ENCODE measurements around the gene CST7. TPM values are rescaled to one million over a fixed set of nuclear protein-coding genes. Genes with fewer than 3 reads are reported as not detected.

Gene CST7
- polyA plus RNA-seq, 1 donor from 2014 or later = not detected

GRCh38 chr20:24989162-24989561, 40.1 kb downstream of the CST7 start:
- Histone ChIP-seq H2AFZ (ENCODE audit: low read depth, low read length) (no peak overlapping the region), H3K9ac (ENCODE audit: low read length) (no peak overlapping the region), H3K27me3 (ENCODE audit: insufficient read depth, low read depth, low read length) (no peaks in the 10 kb centered on the region), H3K36me3 (ENCODE audit: insufficient read depth, low read length) (no peaks in the 10 kb centered on the region), H3K4me2 (ENCODE audit: low read length) (no peak overlapping the region), H4K20me1 (ENCODE audit: insufficient read depth) (no peaks in the 10 kb centered on the region), H3K27ac (ENCODE audit: low read length) (no peak overlapping the region), H3K9me2 (ENCODE audit: insufficient read depth, low read length) (no peaks in the 10 kb centered on the region), H3F3A (ENCODE audit: insufficient read depth, low read length, poor library complexity, severe bottlenecking) (no peaks in the 10 kb centered on the region), H3K9me3 (ENCODE audit: low read length) (no peaks in the 10 kb centered on the region), H3K79me2 (replicated peaks; ENCODE audit: insufficient read depth, low read length) (peaks cover 41% of the 10 kb centered on the region), H3K4me3 (ENCODE audit: low read length) (no peak overlapping the region)
- TF ChIP-seq MXI1 (conservative IDR thresholded peaks at IDR 0.05; ENCODE audit: poor library complexity, severe bottlenecking) = no peak
- TF ChIP-seq SMC3 (conservative IDR thresholded peaks at IDR 0.05; ENCODE audit: poor library complexity) = no peak
- no peak for TF ChIP-seq CTCF (IDR thresholded peaks at IDR 0.05; ENCODE audit: poor library complexity, severe bottlenecking)
- TF ChIP-seq EP300 (conservative IDR thresholded peaks at IDR 0.05; ENCODE audit: poor library complexity, severe bottlenecking) = no peak
- no peak for TF ChIP-seq POLR2AphosphoS5 (IDR thresholded peaks at IDR 0.05)
- TF ChIP-seq EZH2 (IDR thresholded peaks at IDR 0.05; ENCODE audit: borderline replicate concordance, insufficient read depth, low read length, poor library complexity, severe bottlenecking) = no peak
- TF ChIP-seq REST (IDR thresholded peaks at IDR 0.05; ENCODE audit: borderline replicate concordance) = no peak
- no peak for TF ChIP-seq RAD21 (conservative IDR thresholded peaks at IDR 0.05)
- no peak for TF ChIP-seq TAF1 (IDR thresholded peaks at IDR 0.05; ENCODE audit: low read depth)

- Histone ChIP-seq H3K9me2 (ENCODE audit: insufficient read depth, low read length) (no peaks in the 10 kb centered on the region), H3K79me2 (replicated peaks; ENCODE audit: insufficient read depth, low read length) (peaks cover 41% of the 10 kb centered on the region), H3K27ac (ENCODE audit: low read length) (no peak overlapping the region), H3K9ac (ENCODE audit: low read length) (no peak overlapping the region), H3K4me3 (ENCODE audit: low read length) (peak overlapping the region; percentile 97), H3K9me3 (ENCODE audit: low read length) (no peaks in the 10 kb centered on the region), H3K27me3 (ENCODE audit: insufficient read depth, low read depth, low read length) (no peaks in the 10 kb centered on the region), H3K4me2 (ENCODE audit: low read length) (peak overlapping the region; percentile 42), H4K20me1 (ENCODE audit: insufficient read depth) (no peaks in the 10 kb centered on the region), H3F3A (ENCODE audit: insufficient read depth, low read length, poor library complexity, severe bottlenecking) (no peaks in the 10 kb centered on the region), H3K36me3 (ENCODE audit: insufficient read depth, low read length) (no peaks in the 10 kb centered on the region), H2AFZ (ENCODE audit: low read depth, low read length) (no peak overlapping the region)
- TF ChIP-seq POLR2AphosphoS5 (IDR thresholded peaks at IDR 0.05) (no peak), EZH2 (IDR thresholded peaks at IDR 0.05; ENCODE audit: borderline replicate concordance, insufficient read depth, low read length, poor library complexity, severe bottlenecking) (no peak), SMC3 (conservative IDR thresholded peaks at IDR 0.05; ENCODE audit: poor library complexity) (no peak), EP300 (conservative IDR thresholded peaks at IDR 0.05; ENCODE audit: poor library complexity, severe bottlenecking) (no peak), REST (IDR thresholded peaks at IDR 0.05; ENCODE audit: borderline replicate concordance) (no peak)
Measured at GRCh38 chr20:24990810-24991252, 41.8 kb downstream of the CST7 start.
